Uterus (tissue), 4 donors: ENCODE results near the gene RAB4B. TPM values are rescaled to one million over a fixed set of nuclear protein-coding genes. Genes with fewer than 3 reads are reported as not detected.
"Not testable (repeated sequence)": the region's sequence is repeated elsewhere in the genome, so short reads cannot be mapped to it uniquely, and the experiment has no call there.

Experiments
- DNase-seq, 2 donors: peaks; one replicate each; pipeline ENCODE4 v3.0.0-alpha.2; 2019 to 2020
- H3K27ac ChIP-seq, 2 donors: fragments of 200-600 bp; sonication (generic); 1 replicate in 1 of 2; 2 replicates in 1 of 2; pipeline ENCODE4 v1.5.1; 2016 to 2018
- H3K27me3 ChIP-seq, 2 donors: fragments of 200-600 bp; sonication (generic); one replicate each; pipeline ENCODE4 v1.5.1; 2018 to 2019; ENCODE audit warnings: control low read depth in 1 of 2
- H3K36me3 ChIP-seq, 2 donors: fragments of 200-600 bp; sonication (generic); one replicate each; pipeline ENCODE4 v1.5.1; 2019; ENCODE audit warnings: control low read depth in 1 of 2
- H3K4me1 ChIP-seq, 2 donors: fragments of 200-600 bp; sonication (generic); one replicate each; pipeline ENCODE4 v1.5.1; 2018 to 2019; ENCODE audit warnings: control low read depth in 1 of 2
- H3K4me3 ChIP-seq, 2 donors: fragments of 200-600 bp; sonication (generic); 1 replicate in 1 of 2; 2 replicates in 1 of 2; pipeline ENCODE4 v1.5.1; 2018 to 2019; ENCODE audit warnings: mild to moderate bottlenecking in 1 of 2
- H3K9me3 ChIP-seq, 2 donors: fragments of 200-600 bp; sonication (generic); one replicate each; pipeline ENCODE4 v1.5.1; 2019; ENCODE audit warnings: control low read depth in 1 of 2
- CTCF ChIP-seq, 4 experiments: fragments of 200-600 bp in 2 of 4; fragments of 450-650 bp in 2 of 4; sonication (generic) in 2 of 4; IDR thresholded peaks; one replicate each; pipeline ENCODE4 v1.5.1; 2016 to 2019; ENCODE audit warnings: antibody characterized with exemption in 4 of 4, mild to moderate bottlenecking in 2 of 4, moderate library complexity in 1 of 4
- POLR2A ChIP-seq, 2 donors: fragments of 450-650 bp; IDR thresholded peaks; one replicate each; pipeline ENCODE4 v1.6.1; 2016; ENCODE audit warnings: antibody characterized with exemption in 2 of 2, mild to moderate bottlenecking in 1 of 2, moderate library complexity in 1 of 2
- intact Hi-C: fragments of 100-400 bp; cut with DNase I; formaldehyde crosslinking; loops from one replicate; pipeline ENCODE4 v1.15.1; 2023; ENCODE audit warnings: low total_unique reads
- total RNA-seq, 4 donors: library from RNA; depleted of rRNA in 3 of 4; stranded (reverse); fragments of >200 nt in 3 of 4; gene quantifications; one replicate each; pipeline versions ENCODE4 v1.1.0 to v1.2.4, GENCODE V29; 2014 to 2023
- donor health status: DM: yes; HTN: yes; CAD: no.

RAB4B gene
- total RNA-seq, 4 donors from 2014 or later = 7.4 to 26.3 (median 18.1) TPM

GRCh38 chr19:40831502-40832430 is 53.7 kb downstream of the RAB4B start:
- intact Hi-C loops = no loop called here
- no peaks in the 10 kb centered on the region for H3K36me3 ChIP-seq
- H3K4me1 ChIP-seq = no peaks in the 10 kb centered on the region
- H3K27me3 ChIP-seq = no peaks in the 10 kb centered on the region
- no peaks in the 10 kb centered on the region for H3K9me3 ChIP-seq
- no peak overlapping the region for H3K4me3 ChIP-seq
- no peak for TF ChIP-seq POLR2A (IDR thresholded peaks at IDR 0.05)
- no peak for TF ChIP-seq CTCF (IDR thresholded peaks at IDR 0.05)
- H3K27ac ChIP-seq = peak overlapping the region; percentile 75 to 76
- DNase-seq = peak in 1 of 2 donors; percentile 67

DNA sequence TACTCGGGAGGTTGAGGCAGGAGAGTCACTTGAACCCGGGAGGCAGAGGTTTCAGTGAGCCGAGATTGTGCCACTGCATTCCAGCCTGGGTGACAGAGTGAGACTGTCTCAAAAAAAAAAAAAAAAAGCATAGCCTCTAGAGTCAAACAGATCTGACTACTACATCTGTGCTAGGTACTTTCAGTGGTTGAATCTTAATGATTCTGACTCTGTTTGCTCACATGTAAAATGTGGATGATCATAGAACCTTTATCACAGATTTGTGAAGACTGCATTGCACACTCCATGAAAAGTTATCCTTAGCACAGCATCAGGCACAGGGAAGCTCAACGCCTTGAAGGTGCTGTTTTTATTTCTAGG is 54.4 kb downstream of the RAB4B start:
- intact Hi-C loops, DNase-seq, H3K36me3 ChIP-seq, H3K4me1 ChIP-seq, H3K4me3 ChIP-seq, H3K9me3 ChIP-seq, H3K27me3 ChIP-seq: not testable (repeated sequence)
- H3K27ac ChIP-seq = peak overlapping the region; percentile 75 to 76

GRCh38 chr19:40833728-40834533 is 55.9 kb downstream of the RAB4B start:
- DNase-seq, H3K4me3 ChIP-seq, H3K36me3 ChIP-seq, intact Hi-C loops, H3K4me1 ChIP-seq, H3K9me3 ChIP-seq, H3K27me3 ChIP-seq: not testable (repeated sequence)
- peak overlapping the region; percentile 47 to 57 for H3K27ac ChIP-seq

GRCh38 chr19:40836754-40837429 is 58.8 kb downstream of the RAB4B start:
- Histone ChIP-seq H3K27ac (no peak overlapping the region), H3K36me3 (no peaks in the 10 kb centered on the region), H3K4me3 (no peak overlapping the region), H3K9me3 (no peaks in the 10 kb centered on the region), H3K27me3 (no peaks in the 10 kb centered on the region), H3K4me1 (no peaks in the 10 kb centered on the region)
- TF ChIP-seq CTCF (IDR thresholded peaks at IDR 0.05) (no peak), POLR2A (IDR thresholded peaks at IDR 0.05) (no peak)
- DNase-seq = no peak
- intact Hi-C loops = no loop called here

GRCh38 chr19:40838477-40838876 is 60.4 kb downstream of the RAB4B start:
- H3K4me3 ChIP-seq, H3K27me3 ChIP-seq, H3K4me1 ChIP-seq, H3K9me3 ChIP-seq, H3K27ac ChIP-seq, H3K36me3 ChIP-seq, intact Hi-C loops, DNase-seq: not testable (repeated sequence)

DNA sequence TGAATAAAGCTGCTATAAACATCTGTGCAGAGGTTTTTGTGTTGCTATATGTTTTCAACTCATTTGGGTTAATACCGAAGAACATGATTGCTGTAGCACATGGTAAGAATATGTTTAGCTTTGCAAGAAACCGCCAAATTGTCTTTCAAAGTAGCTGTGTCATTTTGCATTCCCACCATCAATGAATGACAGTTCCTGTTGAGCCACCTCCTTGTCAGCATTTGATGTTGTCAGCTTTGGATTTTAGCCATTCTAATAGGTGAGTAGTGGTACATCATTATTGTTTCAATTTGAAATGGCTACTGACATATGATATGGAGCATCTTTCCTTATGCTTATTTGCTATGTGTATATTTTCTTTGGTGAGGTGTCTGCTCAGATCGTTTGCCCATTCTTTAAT is 64.0 kb downstream of the RAB4B start:
- H3K36me3 ChIP-seq, DNase-seq, H3K27me3 ChIP-seq, H3K4me1 ChIP-seq, H3K4me3 ChIP-seq, intact Hi-C loops, H3K27ac ChIP-seq, H3K9me3 ChIP-seq: not testable (repeated sequence)

DNA sequence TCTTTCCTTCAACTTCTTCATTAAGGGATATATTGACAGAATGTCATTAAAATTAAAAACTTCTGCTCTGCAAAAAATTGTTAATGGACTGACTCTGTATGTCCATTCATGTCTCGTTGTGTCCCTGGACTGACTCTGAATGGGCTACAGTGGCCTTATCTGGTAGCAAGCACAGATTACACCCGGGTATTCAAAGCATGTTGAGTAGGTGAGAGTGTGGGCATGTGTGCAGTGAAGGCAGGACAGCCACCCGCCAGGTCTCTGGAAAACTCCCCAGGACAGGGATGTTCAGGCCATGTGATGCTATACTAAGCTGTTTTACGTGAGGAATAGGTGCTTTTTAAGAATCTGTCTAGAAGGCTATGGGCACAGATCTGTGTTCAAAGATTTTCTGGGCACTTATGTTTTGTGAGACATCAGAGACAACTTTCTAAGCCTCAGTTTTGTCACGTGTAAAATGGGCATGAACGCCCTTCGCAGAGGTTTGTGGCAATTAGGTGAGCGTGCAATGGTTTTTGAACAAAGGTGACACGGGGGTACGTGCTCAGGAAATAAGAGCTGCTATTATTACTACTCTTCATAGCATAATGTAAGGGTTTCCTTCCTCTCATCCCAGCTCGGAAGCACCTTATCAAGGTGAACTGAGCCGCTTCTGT is 65.1 kb downstream of the RAB4B start:
- H3K9me3 ChIP-seq, intact Hi-C loops, H3K4me3 ChIP-seq, DNase-seq, H3K4me1 ChIP-seq, H3K27me3 ChIP-seq, H3K27ac ChIP-seq, H3K36me3 ChIP-seq: not testable (repeated sequence)

DNA sequence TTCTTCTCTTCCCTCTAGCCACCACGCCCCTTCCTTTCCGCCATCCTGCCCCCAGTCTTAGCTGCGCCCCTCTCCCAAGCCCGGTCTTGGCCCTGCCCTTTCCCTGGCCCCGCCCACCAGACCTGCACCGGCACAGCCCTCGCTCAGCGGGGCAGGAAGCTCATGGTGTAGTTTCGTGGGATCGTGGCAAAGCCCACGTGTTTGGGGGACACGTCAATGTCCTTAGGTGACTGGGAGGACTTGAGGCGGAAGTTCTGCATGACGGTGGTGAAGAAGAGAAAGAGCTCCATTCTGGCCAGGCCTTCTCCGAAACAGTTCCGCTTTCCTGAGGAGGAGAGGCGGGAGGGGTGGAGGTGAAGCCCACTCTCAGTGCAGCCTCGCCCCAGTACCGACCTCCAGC is 65.6 kb downstream of the RAB4B start:
- H3K27me3 ChIP-seq, H3K4me3 ChIP-seq, H3K9me3 ChIP-seq, H3K27ac ChIP-seq, intact Hi-C loops, DNase-seq, H3K4me1 ChIP-seq, H3K36me3 ChIP-seq: not testable (repeated sequence)
